HCT116 (cell line): ENCODE data around the gene TESK1.
A peak's percentile ranks its signal among the peaks of the same experiment; 100 is the strongest.

ENCODE experiments used
- SIN3A ChIP-seq: IDR thresholded peaks from 2 replicates; pipeline ENCODE4 v1.6.1; 2012; ENCODE audit warnings: low read depth
- ZNF274 ChIP-seq: fragments of 200-500 bp; sonication (Bioruptor generic); IDR thresholded peaks from 2 replicates; pipeline ENCODE4 v1.6.1; 2014; ENCODE audit warnings: mild to moderate bottlenecking, low read depth, low read length, inconsistent platforms
- TF ChIP-seq, protein P1 (sequence below), 3 experiments: fragments of 200-600 bp in 1 of 3; sonication (generic) in 1 of 3; IDR thresholded peaks in 2 of 3; conservative IDR thresholded peaks in 1 of 3; 2 replicates each; pipeline ENCODE4 v1.5.1; 2012 to 2017; ENCODE audit warnings: low read depth in 2 of 3, low read length in 2 of 3, antibody characterized with exemption in 1 of 3, borderline replicate concordance in 1 of 3, control low read depth in 1 of 3, mild to moderate bottlenecking in 1 of 3, mixed read lengths in 1 of 3, mixed run types in 1 of 3, moderate library complexity in 1 of 3; ENCODE audit not compliant: insufficient read depth in 1 of 3
- TF ChIP-seq, protein P2 (sequence below): IDR thresholded peaks from 2 replicates; pipeline ENCODE4 v1.6.1; 2011; ENCODE audit warnings: mild to moderate bottlenecking, low read length, moderate library complexity; ENCODE audit not compliant: insufficient replicate concordance; ENCODE audit errors: extremely low read depth

DNA sequence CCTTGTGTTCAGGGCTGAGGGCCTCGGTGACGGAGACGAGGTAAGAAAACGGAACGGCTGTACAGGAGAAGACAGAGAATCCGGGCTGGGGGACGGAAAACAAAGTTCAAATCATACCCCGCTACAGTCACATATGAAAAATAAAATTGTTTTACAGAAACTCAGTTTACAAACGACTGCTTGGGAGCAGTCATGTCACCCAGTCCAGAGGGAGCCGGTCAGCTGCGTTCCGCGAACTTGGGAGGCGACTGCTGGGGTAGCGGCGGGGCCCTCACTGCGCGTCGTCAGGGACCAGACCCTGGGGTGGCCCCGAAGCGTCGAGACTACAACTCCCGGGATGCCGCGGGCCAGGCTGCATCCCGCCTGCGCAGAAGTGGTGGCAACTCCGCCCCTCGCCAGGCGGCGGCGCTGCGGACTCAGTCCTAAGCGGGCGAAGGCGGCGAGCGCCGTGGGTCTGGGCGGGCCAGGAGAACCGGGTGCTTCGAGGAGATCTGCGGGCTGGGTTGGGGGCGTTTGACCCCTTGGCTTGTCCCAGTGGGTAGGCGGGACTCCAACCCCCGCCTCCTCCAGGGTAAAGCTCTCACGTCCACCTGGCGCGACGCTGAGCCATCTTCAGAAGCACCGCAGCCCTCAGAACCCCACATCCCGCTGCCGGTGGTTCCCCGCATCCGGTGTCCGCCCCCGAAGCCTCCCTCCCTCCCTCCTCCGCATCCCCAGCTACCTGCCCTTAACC lies 41.6 kb downstream of the TESK1 start:
- TF ChIP-seq ZNF274, result no peak
- TF ChIP-seq, protein P1, sequence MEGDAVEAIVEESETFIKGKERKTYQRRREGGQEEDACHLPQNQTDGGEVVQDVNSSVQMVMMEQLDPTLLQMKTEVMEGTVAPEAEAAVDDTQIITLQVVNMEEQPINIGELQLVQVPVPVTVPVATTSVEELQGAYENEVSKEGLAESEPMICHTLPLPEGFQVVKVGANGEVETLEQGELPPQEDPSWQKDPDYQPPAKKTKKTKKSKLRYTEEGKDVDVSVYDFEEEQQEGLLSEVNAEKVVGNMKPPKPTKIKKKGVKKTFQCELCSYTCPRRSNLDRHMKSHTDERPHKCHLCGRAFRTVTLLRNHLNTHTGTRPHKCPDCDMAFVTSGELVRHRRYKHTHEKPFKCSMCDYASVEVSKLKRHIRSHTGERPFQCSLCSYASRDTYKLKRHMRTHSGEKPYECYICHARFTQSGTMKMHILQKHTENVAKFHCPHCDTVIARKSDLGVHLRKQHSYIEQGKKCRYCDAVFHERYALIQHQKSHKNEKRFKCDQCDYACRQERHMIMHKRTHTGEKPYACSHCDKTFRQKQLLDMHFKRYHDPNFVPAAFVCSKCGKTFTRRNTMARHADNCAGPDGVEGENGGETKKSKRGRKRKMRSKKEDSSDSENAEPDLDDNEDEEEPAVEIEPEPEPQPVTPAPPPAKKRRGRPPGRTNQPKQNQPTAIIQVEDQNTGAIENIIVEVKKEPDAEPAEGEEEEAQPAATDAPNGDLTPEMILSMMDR (IDR thresholded peaks at IDR 0.05 in 2 of 3, conservative IDR thresholded peaks at IDR 0.05 in 1 of 3; ENCODE audit: borderline replicate concordance in 1 of 3, insufficient read depth in 1 of 3, low read depth in 2 of 3, low read length in 2 of 3), result peak; percentile 69 to 86 (median 81)
- TF ChIP-seq SIN3A, result peak; percentile 50; the same call in 1 of the 2 replicates
- TF ChIP-seq, protein P2, sequence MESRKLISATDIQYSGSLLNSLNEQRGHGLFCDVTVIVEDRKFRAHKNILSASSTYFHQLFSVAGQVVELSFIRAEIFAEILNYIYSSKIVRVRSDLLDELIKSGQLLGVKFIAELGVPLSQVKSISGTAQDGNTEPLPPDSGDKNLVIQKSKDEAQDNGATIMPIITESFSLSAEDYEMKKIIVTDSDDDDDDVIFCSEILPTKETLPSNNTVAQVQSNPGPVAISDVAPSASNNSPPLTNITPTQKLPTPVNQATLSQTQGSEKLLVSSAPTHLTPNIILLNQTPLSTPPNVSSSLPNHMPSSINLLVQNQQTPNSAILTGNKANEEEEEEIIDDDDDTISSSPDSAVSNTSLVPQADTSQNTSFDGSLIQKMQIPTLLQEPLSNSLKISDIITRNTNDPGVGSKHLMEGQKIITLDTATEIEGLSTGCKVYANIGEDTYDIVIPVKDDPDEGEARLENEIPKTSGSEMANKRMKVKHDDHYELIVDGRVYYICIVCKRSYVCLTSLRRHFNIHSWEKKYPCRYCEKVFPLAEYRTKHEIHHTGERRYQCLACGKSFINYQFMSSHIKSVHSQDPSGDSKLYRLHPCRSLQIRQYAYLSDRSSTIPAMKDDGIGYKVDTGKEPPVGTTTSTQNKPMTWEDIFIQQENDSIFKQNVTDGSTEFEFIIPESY, result no peak
